ENCODE data around the gene PTPN12. TPM values are rescaled to one million over a fixed set of nuclear protein-coding genes. Genes with fewer than 3 reads are reported as not detected.
A peak's percentile ranks its signal among the peaks of the same experiment; 100 is the strongest.

The PTPN12 gene
- total and polyA plus RNA-seq, 2 of the 4 experiments (the other 2 are of a cell fraction): 24.7 to 31.0 TPM

DNA sequence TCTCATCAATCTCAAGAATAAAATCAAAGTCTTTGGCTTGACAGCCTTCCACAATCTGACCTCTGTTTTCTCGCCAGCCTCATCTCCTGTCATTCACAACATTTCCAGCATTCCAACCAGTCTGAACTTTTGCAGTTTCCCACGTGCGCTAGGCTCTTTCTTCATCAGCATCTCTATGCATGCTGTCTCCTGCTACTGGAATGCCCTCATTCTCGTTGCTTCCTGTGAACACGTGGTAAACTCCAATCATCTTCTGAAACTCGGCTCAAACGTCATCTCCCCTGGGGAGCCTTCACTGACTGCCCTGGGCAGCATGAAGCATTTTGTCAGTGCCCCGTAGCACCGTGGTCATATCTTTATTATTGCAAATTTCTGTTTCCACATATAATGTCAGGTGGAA is 146.9 kb downstream of the PTPN12 start:
- Histone ChIP-seq H3K56ac (ENCODE audit: extremely low read depth, insufficient read depth, low read length) (no peak overlapping the region), H3K4me2 (ENCODE audit: low read depth, low read length) (no peak overlapping the region), H3K4me3 (ENCODE audit: insufficient read depth, low read depth, low read length) (no peak overlapping the region), H3K4me1 (ENCODE audit: control insufficient read depth, insufficient read depth, low read length) (peaks cover 18% of the 10 kb centered on the region; the same call in 1 of the 2 replicates), H2BK5ac (ENCODE audit: low read depth, low read length, poor library complexity, severe bottlenecking) (no peak overlapping the region), H3K9me1 (ENCODE audit: insufficient read depth, low read length) (peaks cover 15% of the 10 kb centered on the region), H2BK20ac (ENCODE audit: low read depth, low read length) (no peak overlapping the region), H3K4ac (ENCODE audit: low read depth, low read length) (no peak overlapping the region; the same call in 1 of the 2 replicates), H2AK5ac (ENCODE audit: low read depth, low read length) (no peak overlapping the region; the same call in 1 of the 2 replicates), H3K27ac (ENCODE audit: insufficient read depth, low read length) (no peak overlapping the region), H2AK9ac (replicated peaks; ENCODE audit: low read depth, low read length, poor library complexity) (no peak overlapping the region), H4K20me1 (ENCODE audit: insufficient read depth, low read length) (peaks cover 18% of the 10 kb centered on the region; the same call in 1 of the 2 replicates), H2BK120ac (ENCODE audit: low read depth, low read length) (no peak overlapping the region), H3K9ac (ENCODE audit: low read depth, low read length) (no peak overlapping the region), H4K91ac (ENCODE audit: insufficient read depth, low read depth, low read length) (no peak overlapping the region), H3K9me3 (ENCODE audit: control insufficient read depth, insufficient read depth, low read length) (no peaks in the 10 kb centered on the region), H3K18ac (ENCODE audit: low read depth, low read length) (no peak overlapping the region), H2BK15ac (ENCODE audit: low read depth, low read length) (no peak overlapping the region), H3K79me1 (ENCODE audit: low read depth in 1 of 2, low read length in 2 of 2) (peaks cover 22 to 57% of the 10 kb centered on the region in 2 experiments), H2AFZ (replicated peaks; ENCODE audit: low read length, poor library complexity) (no peak overlapping the region), H4K8ac (ENCODE audit: low read depth in 2 of 2, low read length in 2 of 2) (peak overlapping the region in 1 of 2 experiments; percentile 24; a peak in 1 of 4 replicates), H3K36me3 (ENCODE audit: control insufficient read depth, insufficient read depth, low read length) (peaks cover 11% of the 10 kb centered on the region), H4K5ac (ENCODE audit: low read depth, low read length) (no peak overlapping the region), H3K27me3 (ENCODE audit: control insufficient read depth, insufficient read depth, low read length) (no peaks in the 10 kb centered on the region), H3K14ac (replicated peaks; ENCODE audit: low read depth, low read length) (peak overlapping the region; percentile 2; the same call in 1 of the 2 replicates), H3K23ac (ENCODE audit: low read depth, low read length) (peak overlapping the region; percentile 17; the same call in 1 of the 2 replicates)
- POLR2A ChIA-PET (ENCODE audit: unreplicated experiment): no interaction called here
- dilution Hi-C loops (cut with HindIII; ENCODE audit: low sequenced_read_pairs, unreplicated experiment): no loop called here
- ATAC-seq (ENCODE audit: low read depth) (no peak; the same call in 1 of the 2 replicates), DNase-seq (peak; percentile 70)
- TF ChIP-seq USF2 (IDR thresholded peaks at IDR 0.05; ENCODE audit: low read depth, low read length) (peak; percentile 43; the same call in 1 of the 2 replicates), FOS (IDR thresholded peaks at IDR 0.05; ENCODE audit: low read depth, low read length) (no peak), MXI1 (IDR thresholded peaks at IDR 0.05; ENCODE audit: borderline replicate concordance, low read depth, low read length) (peak; percentile 69; the same call in 1 of the 2 replicates), SMC3 (IDR thresholded peaks at IDR 0.05; ENCODE audit: low read depth, low read length) (no peak), RAD21 (IDR thresholded peaks at IDR 0.05; ENCODE audit: low read length) (no peak)
- CTCF ChIA-PET: no interaction called here
- in situ Hi-C loops (cut with MboI; ENCODE audit: low sequenced_read_pairs): no loop called here
- WGBS, 2 experiments (ENCODE audit: extremely low coverage in 2 of 2, insufficient read length in 1 of 2): 70% methylated on average over 2 of the region's 9 CpGs; no CpG with 5 or more reads in 1 of the 2 experiments
- intact Hi-C loops (cut with micrococcal nuclease): no loop called here
- no TSS peak for BruUV-seq (replicated peaks)

Data from IMR-90 (cell line).